OCI-LY3 (cell line): Measurements from ENCODE around the gene EIF4EBP2.

Experiments used
- CTCF ChIP-seq: fragments of 200-600, 300-600 bp; sonication (generic); IDR thresholded peaks from 2 replicates; pipeline ENCODE4 v1.5.1; 2014; ENCODE audit warnings: antibody characterized with exemption, low read length, low read depth
- EZH2phosphoT487 ChIP-seq: fragments of 200-600 bp; shearing (Covaris generic); IDR thresholded peaks from 2 replicates; pipeline ENCODE4 v1.6.1; 2018; ENCODE audit warnings: antibody characterized with exemption, mixed run types, low read depth

GRCh38 chr10:70440296-70441160, 36.6 kb downstream of the EIF4EBP2 start:
- TF ChIP-seq EZH2phosphoT487 (no peak), CTCF (no peak)
